GM21619 (cell line): Measurements from ENCODE around the gene SLC35F2.

Experiments
- ATAC-seq: cut with Tn5 transposase; IDR thresholded peaks from one replicate; pipeline ENCODE4 v1.9.1; 2021; ENCODE audit not compliant: unreplicated experiment

The SLC35F2 gene

GRCh38 chr11:107741044-107741823, 117.4 kb downstream of the SLC35F2 start:
- ATAC-seq = peak; percentile 87
